HEK293T (cell line): Measurements from ENCODE around the gene ZFAND4.

Source experiments
- CTCF ChIA-PET: fragments of 350-600 bp; formaldehyde crosslinking; extraction: SDS; loops from one replicate; lab custom pipeline; 2021; ENCODE audit warnings: antibody characterized with exemption, inconsistent platforms; lab: Yijun Ruan, JAX
- POLR2A ChIA-PET: fragments of 350-600 bp; formaldehyde crosslinking; extraction: SDS; loops from one replicate; lab custom pipeline; 2020; ENCODE audit warnings: antibody characterized with exemption, inconsistent platforms; lab: Yijun Ruan, JAX
- DNase-seq: peaks from one replicate; pipeline ENCODE4 v3.0.0; 2012; ENCODE audit warnings: mixed read lengths; ENCODE audit errors: extremely low spot score
- ARNT ChIP-seq: fragments of 450-650 bp; IDR thresholded peaks from 2 replicates; pipeline ENCODE4 v1.6.1; 2017; ENCODE audit warnings: mild to moderate bottlenecking
- BHLHE40 ChIP-seq: fragments of 450-650 bp; IDR thresholded peaks from 2 replicates; pipeline ENCODE4 v1.6.1; 2016; ENCODE audit warnings: mild to moderate bottlenecking, moderate library complexity, borderline replicate concordance
- CTBP1 ChIP-seq: fragments of 450-650 bp; IDR thresholded peaks from 2 replicates; pipeline ENCODE4 v1.6.1; 2016; ENCODE audit warnings: borderline replicate concordance
- ELF4 ChIP-seq: fragments of 450-650 bp; IDR thresholded peaks from 2 replicates; pipeline ENCODE4 v1.6.1; 2017; ENCODE audit warnings: antibody characterized with exemption
- FOXA1 ChIP-seq: fragments of 450-650 bp; IDR thresholded peaks from 2 replicates; pipeline ENCODE4 v1.6.1; 2016; ENCODE audit warnings: mild to moderate bottlenecking
- FOXK2 ChIP-seq: fragments of 450-650 bp; IDR thresholded peaks from 2 replicates; pipeline ENCODE4 v1.6.1; 2016; ENCODE audit warnings: mild to moderate bottlenecking
- FOXM1 ChIP-seq: fragments of 450-650 bp; IDR thresholded peaks from 2 replicates; pipeline ENCODE4 v1.6.1; 2017; ENCODE audit warnings: mild to moderate bottlenecking, borderline replicate concordance
- HDGF ChIP-seq: fragments of 450-650 bp; IDR thresholded peaks from 2 replicates; pipeline ENCODE4 v1.6.1; 2017; ENCODE audit warnings: antibody characterized with exemption, borderline replicate concordance
- L3MBTL2 ChIP-seq: fragments of 450-650 bp; conservative IDR thresholded peaks from 2 replicates; pipeline ENCODE4 v1.6.1; 2016; ENCODE audit warnings: mild to moderate bottlenecking
- LEF1 ChIP-seq: fragments of 450-650 bp; IDR thresholded peaks from 2 replicates; pipeline ENCODE4 v1.6.1; 2017; ENCODE audit warnings: mild to moderate bottlenecking, borderline replicate concordance
- NFRKB ChIP-seq: fragments of 450-650 bp; IDR thresholded peaks from 2 replicates; pipeline ENCODE4 v1.6.1; 2016; ENCODE audit warnings: mild to moderate bottlenecking, moderate library complexity
- SP1 ChIP-seq: fragments of 450-650 bp; IDR thresholded peaks from 2 replicates; pipeline ENCODE4 v1.6.1; 2017
- SUZ12 ChIP-seq: fragments of 450-650 bp; IDR thresholded peaks from 2 replicates; pipeline ENCODE4 v1.6.1; 2016; ENCODE audit warnings: mild to moderate bottlenecking
- TARDBP ChIP-seq: fragments of 450-650 bp; IDR thresholded peaks from 2 replicates; pipeline ENCODE4 v1.6.1; 2016
- ZNF384 ChIP-seq: fragments of 450-650 bp; IDR thresholded peaks from 2 replicates; pipeline ENCODE4 v1.6.1; 2016
- TF ChIP-seq, protein P1 (sequence below): fragments of 450-650 bp; IDR thresholded peaks from 2 replicates; pipeline ENCODE4 v1.6.1; 2016

Gene ZFAND4

DNA sequence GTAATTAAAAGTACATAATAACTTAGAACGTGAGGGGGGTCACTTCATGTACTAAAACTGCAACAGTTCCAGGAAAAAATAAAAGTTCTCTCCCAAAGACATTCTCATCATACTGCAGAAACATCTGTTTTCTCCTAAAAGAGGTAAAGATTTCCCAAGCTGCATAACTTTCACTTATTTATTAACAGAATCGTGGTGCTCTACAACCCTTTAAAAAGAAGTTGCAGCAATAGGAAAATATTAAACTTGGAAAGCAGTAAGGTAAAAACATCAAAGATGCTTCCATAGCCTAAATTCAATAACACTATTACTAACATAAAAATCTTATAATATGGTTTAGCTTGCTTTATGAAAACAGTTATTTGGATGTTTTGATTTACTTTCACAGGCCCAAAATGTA is 23.3 kb downstream of the ZFAND4 start:
- no peak for TF ChIP-seq NFRKB
- TF ChIP-seq TARDBP = no peak
- no peak for TF ChIP-seq ZNF384
- TF ChIP-seq L3MBTL2 = no peak
- no peak for TF ChIP-seq HDGF
- TF ChIP-seq ARNT = no peak
- no peak for TF ChIP-seq SP1
- TF ChIP-seq, protein P1, sequence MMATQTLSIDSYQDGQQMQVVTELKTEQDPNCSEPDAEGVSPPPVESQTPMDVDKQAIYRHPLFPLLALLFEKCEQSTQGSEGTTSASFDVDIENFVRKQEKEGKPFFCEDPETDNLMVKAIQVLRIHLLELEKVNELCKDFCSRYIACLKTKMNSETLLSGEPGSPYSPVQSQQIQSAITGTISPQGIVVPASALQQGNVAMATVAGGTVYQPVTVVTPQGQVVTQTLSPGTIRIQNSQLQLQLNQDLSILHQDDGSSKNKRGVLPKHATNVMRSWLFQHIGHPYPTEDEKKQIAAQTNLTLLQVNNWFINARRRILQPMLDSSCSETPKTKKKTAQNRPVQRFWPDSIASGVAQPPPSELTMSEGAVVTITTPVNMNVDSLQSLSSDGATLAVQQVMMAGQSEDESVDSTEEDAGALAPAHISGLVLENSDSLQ = no peak
- TF ChIP-seq SUZ12 = no peak
- no peak for TF ChIP-seq FOXK2
- no peak for TF ChIP-seq BHLHE40
- no peak for TF ChIP-seq ELF4
- TF ChIP-seq CTBP1 = no peak
- no peak for TF ChIP-seq FOXA1
- TF ChIP-seq FOXM1 = no peak
- TF ChIP-seq LEF1 = no peak
- POLR2A ChIA-PET = no interaction called here
- no peak for DNase-seq
- CTCF ChIA-PET = no interaction called here

GRCh38 chr10:45647118-45647517 is 25.5 kb downstream of the ZFAND4 start:
- TF ChIP-seq HDGF (no peak), FOXM1 (no peak), NFRKB (no peak), FOXK2 (no peak), ELF4 (no peak), ARNT (no peak), LEF1 (no peak), TARDBP (no peak), FOXA1 (no peak), SP1 (no peak), L3MBTL2 (no peak), CTBP1 (no peak), SUZ12 (no peak), ZNF384 (no peak), BHLHE40 (no peak)
- TF ChIP-seq, protein P1 = no peak
- ChIA-PET POLR2A (no interaction called here), CTCF (no interaction called here)
- no peak for DNase-seq

DNA sequence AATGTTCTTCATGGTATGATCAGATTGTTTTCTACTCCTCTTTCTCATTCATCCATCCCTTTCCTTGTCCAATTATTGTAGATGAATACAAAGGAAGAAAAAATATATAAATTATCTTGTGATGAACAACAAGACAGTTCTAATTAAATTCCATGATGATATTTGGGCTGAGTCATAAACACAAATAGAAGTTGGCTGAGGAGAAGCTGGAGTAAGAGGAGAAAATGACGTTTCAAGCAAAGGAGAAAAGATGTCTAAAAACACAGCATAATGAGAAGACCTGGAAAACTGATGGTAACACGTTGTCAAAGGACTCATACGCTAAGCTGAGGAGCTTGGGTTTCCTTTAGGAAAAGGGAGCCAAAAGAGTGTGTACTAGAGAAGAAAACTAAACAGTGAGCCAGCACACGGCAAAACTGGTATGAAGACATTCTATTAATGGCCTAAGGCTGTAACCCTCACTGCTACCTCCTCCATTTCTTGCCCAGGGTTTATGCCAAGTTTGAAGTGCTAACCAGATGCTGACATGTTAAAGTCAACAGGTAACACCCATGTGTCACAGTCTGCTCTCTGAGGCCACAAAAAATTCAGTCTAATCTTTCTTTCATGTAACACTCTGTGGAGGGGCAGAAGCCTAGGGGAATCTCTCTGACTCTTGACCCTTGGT is 26.1 kb downstream of the ZFAND4 start:
- CTCF ChIA-PET = no interaction called here
- DNase-seq = no peak
- POLR2A ChIA-PET = no interaction called here
- no peak for TF ChIP-seq HDGF
- TF ChIP-seq SP1 = no peak
- no peak for TF ChIP-seq FOXM1
- TF ChIP-seq FOXK2 = no peak
- TF ChIP-seq BHLHE40 = no peak
- no peak for TF ChIP-seq TARDBP
- TF ChIP-seq FOXA1 = no peak
- no peak for TF ChIP-seq ZNF384
- no peak for TF ChIP-seq CTBP1

DNA sequence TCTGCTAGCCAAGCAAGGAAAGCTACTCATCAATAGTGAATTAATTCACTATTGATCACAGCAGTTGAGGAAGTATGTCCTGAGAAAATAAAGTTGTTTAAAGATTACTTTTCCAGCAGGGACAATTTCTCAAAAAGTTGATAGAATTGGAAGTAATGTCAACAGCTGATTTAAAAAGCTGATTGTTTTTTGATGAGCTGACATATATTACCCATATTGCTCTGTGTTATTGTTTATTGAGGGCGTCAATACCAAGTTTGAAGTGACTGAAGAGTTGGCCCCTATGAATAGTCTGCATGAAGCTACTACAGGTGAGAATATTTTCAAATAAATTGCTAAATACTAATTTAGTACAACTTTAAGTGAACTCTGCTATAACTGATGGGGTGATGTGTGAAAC is 28.0 kb downstream of the ZFAND4 start:
- ChIA-PET POLR2A (no interaction called here), CTCF (no interaction called here)
- DNase-seq = no peak
- no peak for TF ChIP-seq LEF1
- no peak for TF ChIP-seq L3MBTL2
- TF ChIP-seq FOXA1 = no peak
- no peak for TF ChIP-seq SP1
- no peak for TF ChIP-seq ARNT
- TF ChIP-seq FOXK2 = no peak
- TF ChIP-seq BHLHE40 = no peak
- no peak for TF ChIP-seq TARDBP
- TF ChIP-seq SUZ12 = no peak
- TF ChIP-seq ZNF384 = no peak
- TF ChIP-seq, protein P1 = no peak

DNA sequence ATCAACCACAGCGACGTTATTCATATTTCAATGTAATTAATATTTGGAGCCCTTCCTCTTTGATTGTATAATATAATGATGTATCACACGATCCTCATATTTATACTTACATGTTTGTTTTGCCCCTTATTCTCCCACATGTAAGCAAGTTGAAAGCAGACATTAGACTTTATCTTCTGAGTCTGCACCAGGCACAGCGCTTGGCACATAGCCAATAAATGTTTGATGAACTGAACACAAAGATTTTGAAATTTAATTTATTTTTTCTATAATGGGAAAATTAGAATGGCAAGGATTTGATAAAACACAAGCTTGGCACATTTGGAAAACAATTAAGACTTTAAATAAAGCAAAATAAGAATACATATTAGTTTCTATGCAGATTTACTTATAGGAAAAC is 31.6 kb downstream of the ZFAND4 start:
- DNase-seq = no peak
- CTCF ChIA-PET = no interaction called here

GRCh38 chr10:45640049-45640448 is 32.5 kb downstream of the ZFAND4 start:
- POLR2A ChIA-PET = no interaction called here
- no peak for DNase-seq
- TF ChIP-seq ELF4 (no peak), SP1 (no peak), FOXA1 (no peak), ZNF384 (no peak), TARDBP (no peak), BHLHE40 (no peak), SUZ12 (no peak), HDGF (no peak), LEF1 (no peak), FOXK2 (no peak), ARNT (no peak), FOXM1 (no peak), CTBP1 (no peak), NFRKB (no peak)
- TF ChIP-seq, protein P1 = no peak
- CTCF ChIA-PET = interaction anchor here (0.7 kb wide), 1 partner anchor 426 kb away, joined by 3 read pairs; no protein-coding TSS in a partner anchor

More for the DNA sequence above, 31.6 kb downstream of the ZFAND4 start:
- POLR2A ChIA-PET = no interaction called here
- TF ChIP-seq TARDBP (no peak), FOXM1 (no peak), LEF1 (no peak)
